GM19463 (cell line): ENCODE data around the gene SRSF4.

ENCODE experiments used
- ATAC-seq: cut with Tn5 transposase; IDR thresholded peaks from one replicate; pipeline ENCODE4 v1.9.1; 2021; ENCODE audit warnings: mild to moderate bottlenecking, moderate library complexity; ENCODE audit not compliant: unreplicated experiment

The SRSF4 gene

DNA sequence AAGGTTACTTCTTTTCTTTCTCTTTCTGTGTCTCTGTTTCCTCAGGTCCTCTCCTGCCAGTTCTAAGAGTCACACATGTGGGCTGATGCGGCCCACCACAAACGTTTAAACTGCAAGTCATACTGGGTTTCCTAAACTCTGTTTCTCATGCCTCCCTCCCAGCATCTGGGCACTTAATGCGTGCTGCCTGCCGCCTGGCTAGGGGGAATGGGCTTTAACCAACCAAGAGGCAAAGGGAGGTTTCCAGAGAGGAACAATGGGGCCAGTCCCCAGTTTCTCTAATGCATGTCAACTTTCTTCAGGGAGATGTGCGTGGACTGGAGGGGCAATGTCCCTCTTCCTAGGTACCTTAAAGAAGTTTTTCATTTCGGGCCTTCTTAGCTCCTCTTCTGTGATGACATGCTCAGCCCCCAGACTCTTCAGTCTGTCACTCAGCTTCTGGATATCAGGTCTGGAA, 19.9 kb upstream of the SRSF4 start:
- no peak for ATAC-seq

- ATAC-seq, result no peak
These were observed 19.4 kb upstream of the SRSF4 start for GRCh38 chr1:29200906-29201594.

DNA sequence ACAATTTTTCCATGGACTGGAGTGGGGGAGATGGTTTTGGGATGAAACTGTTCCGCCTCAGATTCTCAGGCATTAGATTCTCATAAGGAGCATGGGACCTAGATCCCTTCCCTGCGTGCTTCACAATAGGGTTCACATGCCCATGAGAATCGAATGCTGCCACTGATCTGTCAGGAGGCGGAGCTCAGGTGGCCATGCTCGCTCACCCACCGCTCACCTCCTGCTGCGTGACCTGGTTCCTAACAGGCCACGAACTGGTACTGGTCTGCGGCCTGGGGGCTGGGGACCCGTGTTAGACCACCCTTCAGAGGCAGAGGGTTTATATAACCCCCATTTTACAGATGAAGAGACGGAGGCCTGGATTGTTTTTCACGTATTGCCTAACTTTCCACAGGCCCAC, 16.3 kb upstream of the SRSF4 start:
- no peak for ATAC-seq

DNA sequence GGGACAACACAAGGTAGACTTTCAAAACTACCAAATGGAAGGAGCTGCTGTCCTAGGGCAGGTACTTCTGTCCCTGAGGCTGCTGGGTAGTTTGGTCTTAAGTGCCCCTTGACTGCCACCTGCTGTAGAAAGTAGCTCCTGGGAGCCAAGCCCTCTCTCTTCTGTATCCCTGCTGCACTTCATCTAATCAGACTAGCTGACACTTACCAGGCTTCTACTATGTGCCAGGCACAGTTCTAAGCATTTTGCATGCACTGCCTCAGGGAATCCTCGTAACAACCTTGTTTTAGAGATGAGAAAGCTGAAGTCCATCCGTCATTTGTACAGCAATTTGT, 15.9 kb upstream of the SRSF4 start:
- no peak for ATAC-seq

- no peak for ATAC-seq
These were observed 15.3 kb upstream of the SRSF4 start for GRCh38 chr1:29196863-29197589.

DNA sequence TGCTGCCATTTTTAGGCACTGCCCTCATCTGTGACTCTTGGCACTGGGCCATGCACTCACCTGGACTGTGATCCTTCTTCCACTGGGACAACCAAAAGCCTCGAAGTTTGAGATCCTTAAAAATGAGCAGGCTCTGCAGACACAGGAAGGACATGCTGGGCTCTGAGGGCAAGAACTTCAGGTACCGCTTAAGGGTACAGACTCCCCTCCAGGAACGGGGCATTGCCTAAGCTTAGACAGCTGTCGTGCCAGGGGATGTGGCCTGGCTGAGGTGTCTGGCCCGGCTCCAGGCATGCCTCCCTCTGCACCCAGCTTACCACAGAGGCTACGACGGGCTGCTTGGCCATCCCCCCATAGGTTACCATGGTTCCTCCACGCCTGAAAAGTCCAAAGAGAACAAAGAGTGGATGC, 14.2 kb upstream of the SRSF4 start:
- no peak for ATAC-seq

- no peak for ATAC-seq
These were observed 12.3 kb upstream of the SRSF4 start for GRCh38 chr1:29193879-29194455.

DNA sequence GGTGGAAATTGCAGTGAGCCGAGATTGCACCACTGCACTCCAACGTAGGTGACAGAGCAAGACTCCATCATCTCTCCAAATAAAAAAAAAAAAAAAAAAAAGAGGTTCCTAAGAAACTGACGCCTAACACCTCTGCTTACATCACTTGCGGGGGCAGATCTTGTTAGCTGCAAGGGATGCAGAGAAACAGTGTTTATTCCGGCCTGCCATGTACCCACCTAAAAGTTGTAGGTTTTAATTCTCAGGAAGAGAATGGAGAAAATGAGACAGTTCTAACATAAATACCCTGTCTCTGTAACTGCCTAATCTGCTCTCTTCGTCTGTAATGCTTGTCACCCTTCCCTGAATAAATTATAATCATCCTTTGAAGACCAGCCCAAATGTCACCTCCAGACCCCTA, 9.0 kb upstream of the SRSF4 start:
- no peak for ATAC-seq

- ATAC-seq, result no peak
These were observed 5.0 kb upstream of the SRSF4 start for GRCh38 chr1:29186707-29187106.

DNA sequence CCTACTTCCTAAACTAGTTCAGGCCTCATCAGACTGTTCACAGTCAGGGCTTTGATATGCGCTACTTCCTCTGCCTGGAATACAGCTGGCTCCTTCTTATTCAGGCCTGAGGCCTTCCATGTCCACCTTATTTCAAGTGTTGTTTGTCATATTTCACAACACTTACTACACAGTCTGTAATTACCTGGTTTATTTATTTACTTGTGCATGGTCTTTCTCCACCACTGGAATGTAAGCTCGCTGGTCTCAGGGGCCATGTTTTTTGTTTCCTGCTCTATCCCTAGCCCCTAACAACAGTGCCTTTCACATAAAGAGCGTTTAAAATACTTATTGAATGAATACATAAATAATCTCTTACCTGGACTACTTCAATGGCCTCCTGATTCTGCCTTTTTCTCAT, 4.6 kb upstream of the SRSF4 start:
- no peak for ATAC-seq

- ATAC-seq, result no peak
These were observed 1.6 kb upstream of the SRSF4 start for GRCh38 chr1:29183287-29183686.

GRCh38 chr1:29180497-29181412, 945 bp downstream of the SRSF4 start:
- no peak for ATAC-seq

DNA sequence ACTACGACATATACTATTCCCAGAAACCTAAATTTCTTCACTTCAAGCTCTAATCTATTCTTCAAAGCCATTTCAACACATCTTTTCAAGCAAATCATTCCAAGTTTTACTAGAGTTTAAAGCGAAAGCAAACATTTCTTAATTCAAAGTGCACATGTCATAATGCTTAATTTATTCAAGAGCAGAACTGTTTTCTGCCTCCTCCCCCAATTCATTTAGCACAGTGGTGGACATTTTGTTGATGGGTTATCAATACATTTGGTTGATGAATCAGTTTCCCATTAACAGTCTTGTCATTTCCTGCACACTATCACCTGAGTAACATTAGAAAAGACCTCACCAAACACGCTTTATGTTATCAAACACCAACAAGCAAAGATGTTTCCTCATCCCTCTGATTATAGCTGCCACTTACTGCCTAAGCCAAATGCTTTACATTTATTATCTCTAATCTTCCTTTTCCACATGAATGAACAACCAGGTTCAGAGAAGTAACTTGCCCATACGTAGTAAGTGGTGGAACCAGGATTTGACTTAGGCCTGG, 2.0 kb downstream of the SRSF4 start:
- no peak for ATAC-seq

DNA sequence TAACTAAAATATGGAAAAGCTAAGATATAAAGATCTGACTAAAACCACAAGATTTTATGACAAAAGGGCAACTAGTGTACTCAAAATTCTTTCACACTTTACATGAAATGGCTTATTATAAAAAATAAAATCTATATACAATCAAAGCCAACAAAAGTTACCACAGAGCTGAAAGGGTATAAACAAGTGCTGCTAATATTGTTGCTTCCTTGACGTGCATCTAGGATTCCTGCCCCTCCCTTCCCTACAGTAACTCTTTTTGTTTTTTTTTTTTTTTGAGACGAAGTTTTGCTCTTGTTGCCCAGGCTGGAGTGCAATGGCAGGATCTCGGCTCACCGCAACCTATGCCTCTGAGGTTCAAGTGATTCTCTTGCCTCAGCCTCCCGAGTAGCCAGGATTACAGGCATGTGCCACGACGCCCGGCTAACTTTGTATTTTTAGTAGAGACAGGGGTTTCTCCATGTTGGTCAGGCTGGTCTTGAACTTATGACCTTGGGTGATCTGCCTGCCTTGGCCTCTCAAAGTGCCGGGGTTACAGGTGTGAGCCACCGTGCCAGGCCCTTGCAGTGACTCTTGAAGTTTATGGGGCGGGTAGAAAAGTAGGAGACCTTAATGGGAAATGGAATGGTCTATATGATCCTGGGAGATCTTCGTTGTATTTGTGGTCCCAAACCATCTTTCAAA, 4.5 kb downstream of the SRSF4 start:
- ATAC-seq, result no peak

DNA sequence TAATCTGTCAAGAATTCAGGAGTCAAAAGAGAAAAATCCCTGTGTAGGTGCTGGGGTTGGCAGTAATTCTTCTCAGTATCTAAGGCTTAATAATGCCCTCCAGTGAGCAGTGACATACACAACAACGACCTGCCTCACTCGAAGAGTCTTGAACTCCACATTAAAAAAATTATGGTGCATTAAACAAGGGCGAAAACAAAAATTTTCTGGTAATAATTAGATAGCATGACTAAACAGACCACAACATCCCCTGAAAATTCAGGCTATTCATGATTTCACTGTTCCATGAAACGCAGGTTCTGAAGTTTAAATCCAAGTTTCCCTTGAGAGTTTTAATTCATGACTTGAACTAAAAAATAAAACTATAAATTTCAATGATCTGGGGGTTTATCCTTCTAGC, 5.1 kb downstream of the SRSF4 start:
- no peak for ATAC-seq

DNA sequence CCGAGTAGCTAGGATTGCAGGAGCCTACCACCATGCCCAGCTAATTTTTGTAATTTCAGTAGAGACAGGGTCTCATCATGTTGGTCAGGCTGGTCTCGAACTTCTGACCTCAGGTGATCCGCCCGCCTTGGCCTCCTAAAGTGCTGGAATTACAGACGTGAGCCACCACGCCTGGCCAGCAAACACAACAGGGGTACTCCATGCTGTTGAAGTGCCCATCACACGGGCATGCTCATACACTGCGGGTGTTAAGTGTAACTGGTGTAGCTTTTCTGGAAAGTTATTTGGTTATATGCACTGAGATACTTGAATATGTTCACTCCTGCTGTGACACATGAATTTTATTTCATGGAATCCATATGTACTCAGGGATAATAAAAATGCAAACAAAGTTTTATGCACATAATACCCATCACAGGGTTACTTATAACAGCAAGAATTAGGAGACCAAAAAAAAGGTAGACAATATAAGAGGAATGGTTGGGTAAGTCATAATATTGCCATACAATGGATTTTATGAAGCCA, 9.2 kb downstream of the SRSF4 start:
- no peak for ATAC-seq

GRCh38 chr1:29171521-29171920, 10.2 kb downstream of the SRSF4 start:
- no peak for ATAC-seq

DNA sequence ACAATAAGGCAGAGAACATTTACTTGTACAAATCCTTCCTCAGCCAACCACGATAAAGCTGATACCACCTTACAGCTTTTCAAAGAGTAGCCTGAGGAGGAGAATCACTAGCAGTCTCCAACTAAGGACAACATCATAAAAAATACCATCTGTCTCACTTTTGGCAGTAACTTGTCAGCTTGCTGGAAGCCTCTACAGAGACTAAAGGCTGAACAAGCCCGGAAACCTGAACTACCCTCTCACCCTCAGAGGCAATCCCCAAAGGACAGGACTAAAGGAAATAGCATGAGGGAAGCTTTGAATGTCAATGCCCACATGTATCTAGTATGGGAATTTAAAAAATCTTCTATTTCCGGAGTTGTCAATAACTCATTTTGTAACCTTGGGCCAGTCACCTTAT, 10.6 kb downstream of the SRSF4 start:
- no peak for ATAC-seq

DNA sequence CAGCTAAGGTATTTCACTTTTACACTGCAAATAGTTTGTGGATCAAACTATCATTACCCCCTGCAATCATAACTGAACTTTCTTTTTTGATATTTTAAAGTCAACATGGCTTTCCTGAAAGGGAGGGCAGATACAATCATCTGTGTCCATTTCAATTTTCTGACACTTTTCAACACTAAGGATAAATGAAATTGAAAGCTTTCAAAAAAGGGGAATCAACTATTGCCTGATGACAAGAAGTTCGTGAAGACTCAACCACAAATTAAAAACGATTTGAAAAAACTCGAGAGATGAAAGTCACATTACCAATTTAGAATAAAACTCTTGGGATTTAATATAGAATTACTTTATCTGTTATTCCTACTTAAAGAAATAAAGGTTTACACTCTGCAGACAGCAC, 11.7 kb downstream of the SRSF4 start:
- ATAC-seq, result no peak

- no peak for ATAC-seq
These were observed 13.8 kb downstream of the SRSF4 start for GRCh38 chr1:29167904-29168303.
